ENCODE measurements around the gene SFTA2.
A peak's percentile ranks its signal among the peaks of the same experiment; 100 is the strongest.

- TF ChIP-seq CTCF (IDR thresholded peaks at IDR 0.05) (peak; percentile 79), ZFX (IDR thresholded peaks at IDR 0.05; ENCODE audit: borderline replicate concordance) (no peak)
Measured at GRCh38 chr6:30915591-30915946, 16.4 kb downstream of the SFTA2 start.
